ENCODE data around the gene MAN2B2.

The MAN2B2 gene

DNA sequence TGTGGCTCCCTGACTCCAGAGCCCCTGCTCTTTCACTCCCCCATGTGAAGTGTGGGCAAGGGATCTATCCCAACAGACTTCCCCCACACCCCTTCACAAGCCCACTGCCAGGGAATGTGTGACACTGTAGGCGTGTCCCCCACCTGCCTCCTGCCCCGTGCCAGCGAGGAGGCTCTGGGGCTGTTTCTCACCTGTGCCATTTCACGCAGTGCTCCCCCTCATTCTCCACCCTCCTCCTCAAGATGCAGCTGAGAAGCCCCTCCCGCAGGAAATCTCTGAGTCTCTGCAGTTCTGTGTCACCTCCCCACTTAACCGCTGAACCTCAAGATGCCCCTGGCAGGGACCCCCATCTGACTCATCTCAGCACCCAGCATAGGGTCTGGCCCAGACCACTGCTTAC is 5.4 kb downstream of the MAN2B2 start:
- TF ChIP-seq, protein P1, sequence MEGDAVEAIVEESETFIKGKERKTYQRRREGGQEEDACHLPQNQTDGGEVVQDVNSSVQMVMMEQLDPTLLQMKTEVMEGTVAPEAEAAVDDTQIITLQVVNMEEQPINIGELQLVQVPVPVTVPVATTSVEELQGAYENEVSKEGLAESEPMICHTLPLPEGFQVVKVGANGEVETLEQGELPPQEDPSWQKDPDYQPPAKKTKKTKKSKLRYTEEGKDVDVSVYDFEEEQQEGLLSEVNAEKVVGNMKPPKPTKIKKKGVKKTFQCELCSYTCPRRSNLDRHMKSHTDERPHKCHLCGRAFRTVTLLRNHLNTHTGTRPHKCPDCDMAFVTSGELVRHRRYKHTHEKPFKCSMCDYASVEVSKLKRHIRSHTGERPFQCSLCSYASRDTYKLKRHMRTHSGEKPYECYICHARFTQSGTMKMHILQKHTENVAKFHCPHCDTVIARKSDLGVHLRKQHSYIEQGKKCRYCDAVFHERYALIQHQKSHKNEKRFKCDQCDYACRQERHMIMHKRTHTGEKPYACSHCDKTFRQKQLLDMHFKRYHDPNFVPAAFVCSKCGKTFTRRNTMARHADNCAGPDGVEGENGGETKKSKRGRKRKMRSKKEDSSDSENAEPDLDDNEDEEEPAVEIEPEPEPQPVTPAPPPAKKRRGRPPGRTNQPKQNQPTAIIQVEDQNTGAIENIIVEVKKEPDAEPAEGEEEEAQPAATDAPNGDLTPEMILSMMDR (IDR thresholded peaks at IDR 0.05; ENCODE audit: low read length, missing control alignments): no peak
- H3K4me3 ChIP-seq (replicated peaks; ENCODE audit: low read depth, low read length): no peak overlapping the region
- no peak for DNase-seq (ENCODE audit: low read depth)

DNA sequence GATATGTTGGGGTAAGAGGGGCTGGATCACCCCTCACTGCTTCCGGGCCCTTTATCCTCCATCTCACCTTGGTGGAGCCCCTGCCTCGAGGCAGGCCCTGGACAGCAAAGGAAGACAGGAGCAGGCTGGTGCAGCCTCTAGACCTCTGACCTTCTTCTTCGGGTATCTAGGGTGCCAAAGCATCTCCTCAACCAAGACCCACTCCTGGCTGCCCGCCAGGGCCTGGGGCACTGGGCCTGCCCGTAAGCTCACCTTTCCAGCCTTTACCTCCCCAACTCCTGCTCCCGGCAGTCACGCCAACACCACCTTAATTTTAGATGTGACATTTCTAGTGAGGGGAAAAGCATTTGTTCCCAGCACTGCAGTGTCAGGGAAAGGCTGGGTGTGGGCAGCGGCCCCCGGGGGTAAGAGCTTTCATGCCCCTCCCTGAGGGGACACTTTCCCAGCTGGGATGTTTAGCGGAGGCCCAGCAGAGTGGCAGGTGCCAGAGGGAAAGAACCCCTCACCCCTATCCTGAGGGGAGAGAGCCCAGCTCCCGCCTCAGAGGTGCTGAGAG is 6.7 kb downstream of the MAN2B2 start:
- DNase-seq (ENCODE audit: low read depth): no peak
- TF ChIP-seq, protein P1 (IDR thresholded peaks at IDR 0.05; ENCODE audit: low read length, missing control alignments): no peak
- H3K4me3 ChIP-seq (replicated peaks; ENCODE audit: low read depth, low read length): no peak overlapping the region

DNA sequence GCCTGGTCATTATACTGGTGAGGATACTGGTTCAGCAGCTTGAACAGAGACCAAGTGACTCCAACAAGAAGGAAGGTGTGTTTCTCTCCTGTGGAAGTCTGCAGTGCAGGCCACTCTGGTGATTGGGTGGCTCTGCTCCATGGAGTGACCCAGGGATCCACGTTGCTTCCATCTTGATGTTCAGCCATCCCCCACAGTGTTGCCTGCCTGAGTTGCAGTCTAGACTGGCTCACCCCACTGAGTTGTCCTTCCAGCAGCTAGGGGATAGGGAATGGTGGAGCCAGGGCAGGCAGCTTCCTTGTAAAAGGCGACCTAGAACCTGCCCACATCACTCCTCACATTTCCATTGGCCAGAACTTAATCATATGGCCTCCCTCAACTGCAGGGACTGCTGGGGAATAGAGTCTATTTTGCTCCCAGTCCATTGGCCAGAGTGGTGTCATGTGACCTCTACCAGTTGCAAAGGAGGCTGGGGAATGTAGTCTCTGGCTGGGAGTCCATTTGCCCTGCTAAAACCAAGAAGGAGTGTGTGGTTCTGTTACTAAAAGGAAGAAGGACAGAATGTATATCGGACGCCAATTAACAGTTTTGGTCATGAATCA is 8.0 kb downstream of the MAN2B2 start:
- DNase-seq (ENCODE audit: low read depth): peak; percentile 44
- TF ChIP-seq, protein P1 (IDR thresholded peaks at IDR 0.05; ENCODE audit: low read length, missing control alignments): no peak
- no peak overlapping the region for H3K4me3 ChIP-seq (replicated peaks; ENCODE audit: low read depth, low read length)

DNA sequence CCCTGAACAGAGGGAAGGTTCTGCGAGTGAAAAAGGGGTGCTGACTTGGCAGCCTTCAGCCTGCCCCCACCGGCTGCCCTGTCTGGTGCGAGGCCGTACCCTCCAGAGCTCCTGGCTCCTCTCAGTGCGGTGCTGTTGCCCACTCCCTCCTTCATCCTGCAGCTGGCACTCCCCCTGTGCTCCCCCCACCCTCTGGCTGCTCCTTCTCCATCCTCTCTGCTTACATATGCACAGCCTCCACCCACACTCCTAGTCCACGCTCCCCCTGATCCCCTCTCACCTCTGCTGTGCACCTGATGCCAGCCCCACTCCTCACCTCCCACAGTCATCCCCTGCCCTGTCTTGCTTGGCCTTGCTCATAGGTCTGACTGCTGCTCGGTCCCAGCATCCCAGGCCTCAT is 9.9 kb downstream of the MAN2B2 start:
- DNase-seq (ENCODE audit: low read depth): no peak
- H3K4me3 ChIP-seq (replicated peaks; ENCODE audit: low read depth, low read length): no peak overlapping the region
- TF ChIP-seq, protein P1 (IDR thresholded peaks at IDR 0.05; ENCODE audit: low read length, missing control alignments): no peak

DNA sequence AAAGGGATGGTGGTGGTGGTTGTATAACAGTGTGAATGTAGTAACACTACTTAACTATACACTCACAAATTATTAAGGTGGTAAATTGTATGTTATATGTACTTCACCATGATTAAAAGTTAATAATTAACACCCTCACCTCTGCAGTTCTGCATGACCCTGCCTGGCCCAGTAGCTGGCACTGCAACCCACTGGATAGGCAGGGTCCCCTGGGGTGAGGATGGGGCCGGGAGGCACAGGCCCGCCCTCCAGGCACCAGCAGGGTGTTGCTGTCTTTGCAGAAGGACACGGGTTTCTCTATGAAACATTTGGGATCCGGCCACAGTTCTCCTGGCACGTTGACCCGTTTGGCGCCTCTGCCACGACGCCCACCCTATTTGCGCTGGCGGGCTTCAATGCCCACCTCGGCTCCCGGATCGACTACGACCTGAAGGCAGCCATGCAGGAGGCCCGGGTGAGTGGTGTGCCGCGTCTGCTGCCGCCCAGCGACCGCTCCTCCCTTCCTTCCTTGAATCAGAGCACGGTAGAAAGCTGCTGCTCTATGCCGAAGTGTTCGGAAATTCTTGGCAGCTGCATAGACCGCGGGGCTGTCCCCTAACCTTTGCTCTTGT is 11.8 kb downstream of the MAN2B2 start:
- no peak for DNase-seq (ENCODE audit: low read depth)
- H3K4me3 ChIP-seq (replicated peaks; ENCODE audit: low read depth, low read length): no peak overlapping the region
- TF ChIP-seq, protein P1 (IDR thresholded peaks at IDR 0.05; ENCODE audit: low read length, missing control alignments): no peak

DNA sequence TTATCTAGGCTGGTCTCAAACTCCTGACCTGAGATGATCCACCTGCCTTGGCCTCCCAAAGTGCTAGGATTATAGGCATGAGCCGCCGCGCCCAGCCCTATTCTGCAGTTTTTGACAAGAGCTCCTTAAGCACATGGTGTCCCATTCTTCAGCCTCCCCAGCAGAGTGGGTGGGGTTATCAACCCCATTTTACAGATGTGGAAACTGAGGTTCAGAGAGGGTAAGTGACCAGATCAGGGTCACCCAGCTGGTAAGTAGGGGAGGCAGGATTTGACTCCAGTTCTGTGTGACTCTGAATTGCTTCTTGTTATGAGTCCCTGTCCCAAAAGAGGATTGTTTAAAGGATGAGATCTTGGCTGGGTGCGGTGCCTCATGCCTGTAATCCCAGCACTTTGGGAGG is 14.5 kb downstream of the MAN2B2 start:
- TF ChIP-seq, protein P1 (IDR thresholded peaks at IDR 0.05; ENCODE audit: low read length, missing control alignments): no peak
- no peak for DNase-seq (ENCODE audit: low read depth)

DNA sequence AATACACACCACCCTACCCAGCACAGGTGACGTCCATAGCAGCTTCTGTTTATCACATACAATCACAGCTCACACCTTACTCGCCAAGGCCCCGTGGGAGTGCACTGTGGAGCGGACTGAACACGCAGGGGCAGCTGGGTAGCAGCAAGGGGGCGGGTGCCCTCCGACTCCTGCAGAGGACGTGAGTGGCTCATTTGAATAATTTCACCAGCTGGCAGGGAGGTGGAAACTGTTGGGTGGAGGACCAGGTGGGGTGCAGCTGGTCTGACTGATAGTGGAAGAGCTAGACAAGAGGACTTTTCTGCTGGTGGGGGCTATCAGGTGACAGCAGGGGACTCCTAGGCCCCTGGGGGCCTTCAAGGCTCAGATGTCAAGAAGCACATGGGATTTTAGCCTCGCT is 16.3 kb downstream of the MAN2B2 start:
- TF ChIP-seq, protein P1 (IDR thresholded peaks at IDR 0.05; ENCODE audit: low read length, missing control alignments): no peak
- H3K4me3 ChIP-seq (replicated peaks; ENCODE audit: low read depth, low read length): no peak overlapping the region
- no peak for DNase-seq (ENCODE audit: low read depth)

More for the DNA sequence above, 14.5 kb downstream of the MAN2B2 start:
- H3K4me3 ChIP-seq (replicated peaks; ENCODE audit: low read depth, low read length): no peak overlapping the region

Measured in fibroblast of pulmonary artery (primary cell).